ENCODE results near the gene PPP2R5C.
A peak's percentile ranks its signal among the peaks of the same experiment; 100 is the strongest.

Gene PPP2R5C

DNA sequence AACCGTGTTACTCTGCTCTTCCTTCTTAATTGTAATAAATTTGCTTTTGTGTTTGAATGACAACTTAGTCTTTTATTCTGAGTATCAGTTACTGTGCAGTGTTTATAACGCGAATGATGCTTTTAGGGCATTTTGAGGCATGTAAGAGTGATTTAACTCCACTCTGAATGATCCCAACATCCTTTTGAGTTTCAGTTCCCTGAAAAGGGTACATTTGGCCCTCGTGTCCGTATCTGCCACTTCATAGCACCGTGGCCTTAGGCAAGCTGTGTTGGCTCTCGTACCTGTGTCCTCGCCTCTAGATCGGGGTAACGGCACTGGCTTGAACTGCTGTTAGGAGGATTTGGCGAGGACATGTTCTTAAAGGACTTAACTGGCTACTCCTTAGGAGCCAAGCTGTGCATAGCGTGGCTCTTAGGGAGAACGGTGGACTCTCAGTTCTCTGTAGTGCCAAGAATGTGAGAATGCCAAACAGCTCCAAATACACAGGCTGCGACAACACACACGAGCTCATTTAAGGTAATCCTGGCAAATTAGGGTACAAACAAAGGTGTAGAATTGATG, 92.0 kb downstream of the PPP2R5C start:
- intact Hi-C loops (cut with DNase I) = no loop called here
- no peak for DNase-seq

DNA sequence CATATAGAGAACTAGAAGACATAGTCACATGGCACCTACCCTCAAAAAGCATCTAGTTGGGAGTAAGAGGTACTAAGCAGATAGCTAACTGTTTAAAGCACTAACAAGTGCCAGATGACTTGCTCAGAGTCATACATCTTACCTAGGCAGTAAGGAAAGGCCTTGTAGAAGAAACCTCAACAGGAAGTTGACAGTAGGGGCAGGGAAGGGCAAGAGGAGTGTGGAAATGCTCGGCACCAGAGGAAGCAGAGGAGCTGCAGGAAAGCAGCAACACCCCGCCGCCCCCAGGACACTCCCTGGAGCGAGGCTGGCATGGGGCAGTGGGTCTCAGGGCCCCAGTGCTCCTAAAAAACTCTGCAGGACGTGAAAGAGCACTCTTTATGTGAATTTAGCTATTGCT, 92.9 kb downstream of the PPP2R5C start:
- no peak for DNase-seq
- intact Hi-C loops (cut with DNase I) = no loop called here

DNA sequence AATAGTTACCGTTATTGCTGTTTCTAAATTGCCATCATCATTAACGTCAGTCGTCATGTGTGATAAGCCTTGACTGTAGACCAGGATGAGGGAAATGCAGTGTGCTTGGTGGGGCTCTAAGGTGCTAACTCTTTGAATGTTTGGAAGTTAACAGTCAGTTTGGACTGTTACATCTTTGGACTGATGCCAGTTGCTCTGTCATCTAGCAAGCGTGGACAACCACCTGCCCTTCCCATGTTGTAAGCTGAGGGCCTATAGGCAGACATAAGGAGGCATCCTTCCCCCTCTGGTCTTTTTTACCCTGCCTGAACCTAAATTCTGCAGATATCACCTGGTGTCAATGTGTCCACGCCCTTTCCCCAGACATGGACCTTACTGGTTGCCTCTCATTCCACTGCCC, 94.4 kb downstream of the PPP2R5C start:
- no peak for DNase-seq
- intact Hi-C loops (cut with DNase I) = no loop called here

- intact Hi-C loops (cut with DNase I) = no loop called here
- no peak for DNase-seq
Observed at GRCh38 chr14:101856536-101856935, 95.0 kb downstream of the PPP2R5C start.

DNA sequence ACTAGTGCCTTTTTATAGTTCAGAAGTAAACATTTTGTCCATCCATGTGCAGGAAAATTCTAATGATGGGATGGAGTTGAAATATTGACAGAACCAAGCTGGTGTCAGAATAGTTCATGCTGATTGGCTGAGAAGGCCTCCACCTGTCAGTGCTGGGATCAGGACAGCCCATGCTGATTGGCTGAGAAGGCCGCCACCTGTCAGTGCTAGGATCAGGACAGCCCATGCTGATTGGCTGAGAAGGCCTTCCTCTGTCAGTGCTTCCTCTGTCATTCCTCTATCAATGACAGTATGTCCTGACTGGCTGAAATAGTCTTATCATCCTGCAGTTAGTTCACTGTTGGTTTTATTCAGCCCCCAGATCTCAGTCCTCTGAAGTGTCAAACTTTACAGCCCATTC, 95.7 kb downstream of the PPP2R5C start:
- intact Hi-C loops (cut with DNase I) = no loop called here

DNA sequence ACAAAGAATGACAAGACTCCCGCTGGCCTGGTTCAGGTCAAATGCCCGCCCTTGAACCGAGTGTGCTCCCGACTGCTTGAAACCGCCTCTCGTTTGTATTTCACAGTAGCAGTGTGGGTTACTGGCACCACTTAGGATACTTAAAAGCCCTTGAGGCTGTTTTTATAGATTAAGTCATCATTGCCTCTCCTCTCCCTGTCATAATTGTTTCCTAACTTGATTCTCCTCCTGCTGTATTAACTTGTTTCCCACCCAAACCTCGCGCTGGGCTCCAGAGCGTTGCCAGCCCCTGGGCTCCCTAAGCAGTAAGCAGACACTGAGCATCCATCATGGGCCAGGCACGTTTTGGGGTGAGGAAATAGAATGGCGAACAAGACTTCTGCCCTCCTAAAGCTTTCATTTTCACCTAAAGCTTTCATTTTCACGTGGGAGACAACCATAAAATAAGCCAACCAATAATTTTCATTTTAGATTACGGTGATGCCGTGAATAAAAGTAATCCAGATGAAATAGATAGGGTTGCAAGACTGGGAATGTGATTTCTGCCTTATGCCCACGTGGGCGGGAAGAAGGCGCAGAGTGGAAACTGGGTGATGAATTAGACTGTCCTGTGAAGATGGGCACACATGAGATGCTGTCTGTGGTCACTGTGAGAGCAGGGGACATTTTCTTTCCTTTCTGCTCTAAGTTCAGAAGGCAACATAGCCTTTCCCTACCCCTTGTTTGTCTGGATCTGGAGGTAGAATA, 97.5 kb downstream of the PPP2R5C start:
- DNase-seq = no peak
- intact Hi-C loops (cut with DNase I) = no loop called here

More for the DNA sequence above, 95.7 kb downstream of the PPP2R5C start:
- peak in 1 of 10 donors; percentile 1 for DNase-seq

- peak in 1 of 10 donors; percentile 20 for DNase-seq
- intact Hi-C loops (cut with DNase I) = no loop called here
Observed at GRCh38 chr14:101859538-101859902, 98.0 kb downstream of the PPP2R5C start.

DNA sequence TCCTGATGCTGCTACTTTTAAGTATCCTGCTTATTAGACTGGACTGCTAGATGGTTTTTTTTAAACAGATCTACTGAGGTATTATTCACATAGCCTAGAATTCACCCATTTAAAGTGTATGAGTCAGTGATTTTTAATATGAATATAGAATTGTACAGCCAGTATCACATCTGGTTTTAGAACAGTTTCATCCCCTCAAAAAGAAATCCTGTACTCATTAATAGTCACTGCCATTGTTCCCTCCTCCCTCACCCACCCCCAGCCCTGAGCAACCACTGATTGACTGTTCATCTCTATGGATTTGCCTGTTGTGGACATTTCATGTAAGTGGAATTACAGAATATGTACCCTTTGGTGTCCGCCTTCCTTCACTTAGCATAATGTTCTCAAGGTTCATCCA, 98.4 kb downstream of the PPP2R5C start:
- intact Hi-C loops (cut with DNase I) = no loop called here

GRCh38 chr14:101861464-101861863, 100.0 kb downstream of the PPP2R5C start:
- intact Hi-C loops (cut with DNase I) = no loop called here
- no peak for DNase-seq

More for the DNA sequence above, 98.4 kb downstream of the PPP2R5C start:
- DNase-seq = no peak

DNA sequence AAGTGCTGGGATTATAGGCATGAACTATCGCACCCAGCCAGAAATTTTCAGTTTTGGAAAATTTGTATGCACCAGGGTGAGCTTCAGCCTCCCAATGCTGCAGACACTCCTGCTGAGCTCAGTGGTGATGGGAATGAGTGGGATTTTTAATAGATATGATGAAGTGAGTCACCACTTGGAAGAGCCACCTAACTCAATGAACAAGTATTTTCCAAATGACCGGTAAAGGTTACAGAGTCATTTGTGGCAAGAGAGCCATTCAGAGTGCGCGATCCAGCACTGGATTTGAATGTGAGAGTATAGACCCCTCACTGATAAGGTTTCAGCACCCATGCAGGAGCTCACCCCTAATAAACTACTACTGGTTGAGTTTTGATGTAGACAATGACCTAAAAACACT, 100.7 kb downstream of the PPP2R5C start:
- DNase-seq = no peak
- intact Hi-C loops (cut with DNase I) = no loop called here

- no peak for DNase-seq
- intact Hi-C loops (cut with DNase I) = no loop called here
Observed at GRCh38 chr14:101862711-101863110, 101.2 kb downstream of the PPP2R5C start.

- intact Hi-C loops (cut with DNase I) = no loop called here
- DNase-seq = no peak
Observed at GRCh38 chr14:101865288-101865687, 103.8 kb downstream of the PPP2R5C start.

GRCh38 chr14:101867854-101868253, 106.3 kb downstream of the PPP2R5C start:
- DNase-seq = no peak
- intact Hi-C loops (cut with DNase I) = no loop called here

GRCh38 chr14:101869217-101869616, 107.7 kb downstream of the PPP2R5C start:
- intact Hi-C loops (cut with DNase I) = no loop called here
- no peak for DNase-seq

GRCh38 chr14:101870273-101870939, 108.9 kb downstream of the PPP2R5C start:
- no peak for DNase-seq
- intact Hi-C loops (cut with DNase I) = no loop called here

GRCh38 chr14:101872346-101872745, 110.8 kb downstream of the PPP2R5C start:
- no peak for DNase-seq
- intact Hi-C loops (cut with DNase I) = no loop called here

- no peak for DNase-seq
- intact Hi-C loops (cut with DNase I) = no loop called here
Observed at GRCh38 chr14:101873076-101873825, 111.7 kb downstream of the PPP2R5C start.

GRCh38 chr14:101873991-101874390, 112.5 kb downstream of the PPP2R5C start:
- DNase-seq = no peak
- intact Hi-C loops (cut with DNase I) = no loop called here

DNA sequence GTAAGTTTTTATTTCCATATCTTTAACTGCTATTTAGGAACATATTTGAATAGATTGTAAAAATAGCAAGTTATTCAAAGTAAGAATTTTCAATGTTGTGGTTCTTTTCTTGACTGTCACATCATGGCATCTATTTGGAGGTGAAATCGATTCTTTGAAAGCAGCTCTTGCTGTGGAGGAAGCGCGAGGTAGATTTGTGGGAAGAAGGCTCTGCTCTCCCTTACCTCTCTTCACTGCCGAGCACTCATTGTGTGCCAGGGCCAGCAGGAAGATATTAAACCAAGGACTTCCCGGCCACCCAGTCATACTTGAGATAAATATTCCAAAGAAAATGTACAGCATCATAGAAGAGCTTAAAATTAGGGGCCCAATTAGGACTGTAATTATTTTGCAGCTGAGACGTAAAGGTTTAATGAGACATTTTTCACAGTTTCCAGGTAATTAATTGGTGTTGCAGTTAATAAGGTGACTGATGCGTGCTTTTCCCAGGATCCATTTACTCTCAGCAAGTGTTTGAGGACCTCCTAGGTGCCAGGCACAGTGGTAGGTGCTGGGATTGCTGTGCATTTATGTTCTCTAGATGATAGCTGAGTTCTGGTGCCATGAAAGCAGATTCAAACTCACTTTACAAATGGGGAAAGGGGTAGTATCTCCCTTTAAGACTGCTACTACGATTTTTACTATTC, 113.7 kb downstream of the PPP2R5C start:
- DNase-seq = no peak
- intact Hi-C loops (cut with DNase I) = no loop called here

DNA sequence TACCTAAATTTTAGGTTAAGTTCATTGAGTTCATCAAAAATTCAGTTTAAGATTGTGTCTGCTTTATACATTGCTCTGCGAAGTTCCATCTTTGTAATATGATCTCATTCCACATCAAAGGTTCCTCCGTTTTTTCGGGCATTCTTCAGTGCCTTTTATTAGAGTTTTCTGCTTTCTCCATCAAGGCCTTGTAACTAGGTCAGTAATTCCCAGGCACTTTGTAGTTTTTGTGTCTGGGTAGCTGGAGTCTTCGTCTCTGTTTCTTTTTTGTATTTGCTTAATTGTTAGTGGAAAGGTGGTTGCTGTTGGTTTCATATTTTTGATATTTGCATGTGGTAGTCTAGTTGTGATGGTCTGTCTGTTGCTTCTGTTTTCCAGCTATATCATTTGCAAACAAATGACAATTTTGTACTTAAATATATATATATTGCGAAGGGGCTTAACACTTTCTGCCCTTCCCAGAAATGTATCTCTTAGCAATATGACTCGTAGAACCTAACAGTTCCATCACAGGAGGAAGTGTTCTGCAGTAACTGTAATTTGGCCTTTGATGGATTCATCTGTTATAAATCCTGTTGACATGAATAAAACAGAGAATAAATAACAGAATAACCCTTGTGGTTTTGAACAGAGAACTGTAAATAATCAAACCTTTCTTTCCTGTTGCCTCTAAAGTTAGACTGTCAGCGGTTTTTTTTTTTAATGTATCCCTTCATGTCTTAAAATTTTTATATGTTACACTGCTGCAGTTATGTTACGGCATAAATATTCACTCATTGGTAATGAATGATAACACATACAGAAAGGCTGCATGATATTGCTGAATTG, 114.4 kb downstream of the PPP2R5C start:
- intact Hi-C loops (cut with DNase I) = no loop called here
- DNase-seq = no peak

Data from posterior cingulate gyrus (tissue), 11 donors.